ENCODE data around the gene BORCS8.

Gene BORCS8

GRCh38 chr19:19214159-19214490 lies 22.2 kb upstream of the BORCS8 start:
- no peak for DNase-seq (ENCODE audit: low read depth in 1 of 2, low spot score in 1 of 2)

- no peak for DNase-seq (ENCODE audit: low read depth in 1 of 2, low spot score in 1 of 2)
Measured at GRCh38 chr19:19213426-19214158, 21.6 kb upstream of the BORCS8 start.

- DNase-seq (ENCODE audit: low read depth in 1 of 2, low spot score in 1 of 2): no peak
Measured at GRCh38 chr19:19212916-19213315, 21.0 kb upstream of the BORCS8 start.

GRCh38 chr19:19211499-19212420 lies 19.8 kb upstream of the BORCS8 start, which contains the start of gene NCAN:
Gene NCAN (plus strand): TSS chr19:19211958. CDS start chr19:19216954, 4,996 bp downstream.
- DNase-seq (ENCODE audit: low read depth in 1 of 2, low spot score in 1 of 2): no peak

GRCh38 chr19:19209372-19209771 lies 17.4 kb upstream of the BORCS8 start:
- no peak for DNase-seq (ENCODE audit: low read depth in 1 of 2, low spot score in 1 of 2)

DNA sequence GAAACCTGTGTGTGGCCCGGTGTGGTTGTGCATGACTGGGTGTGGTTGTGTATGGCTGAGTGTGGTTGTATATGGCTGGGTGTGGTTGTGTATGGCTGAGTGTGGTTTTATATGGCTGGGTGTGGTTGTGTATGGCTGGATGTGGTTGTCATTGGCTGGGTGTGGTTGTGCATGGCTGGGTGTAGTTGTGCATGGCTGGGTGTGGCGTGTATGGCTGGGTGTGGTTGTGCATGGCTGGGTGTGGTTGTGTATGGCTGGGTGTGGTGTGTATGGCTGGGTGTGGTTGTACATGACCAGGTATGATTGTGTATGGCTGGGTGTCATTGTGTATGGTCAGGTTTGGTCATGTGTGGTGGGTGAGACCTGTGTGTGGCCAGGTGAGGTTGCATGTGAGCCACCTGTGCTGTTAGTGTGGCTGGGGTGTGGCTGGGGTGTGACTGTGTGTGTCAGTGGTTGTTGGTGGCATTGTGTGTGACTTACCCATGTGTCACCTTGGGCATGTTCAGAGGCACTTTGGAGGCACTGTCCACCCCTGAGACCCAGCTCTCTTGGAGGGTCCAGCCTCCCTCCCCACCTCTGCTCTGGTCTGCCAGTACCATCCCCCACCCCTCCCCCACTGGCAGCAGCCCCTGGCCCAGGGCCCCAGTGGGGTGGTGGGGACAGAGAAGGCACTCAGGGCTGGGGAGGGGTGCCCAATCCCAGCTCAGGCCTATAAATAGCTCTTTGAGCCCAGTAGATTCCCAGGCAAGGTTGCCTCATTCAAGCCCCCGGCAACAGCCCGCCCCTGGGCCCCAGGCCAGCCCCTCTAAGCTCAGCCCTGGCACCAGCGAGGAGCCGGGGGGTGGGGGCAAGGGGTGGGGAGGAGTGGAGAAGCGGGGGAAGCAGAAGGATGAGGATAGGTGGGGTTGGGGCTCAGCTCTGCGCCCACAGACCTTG lies 16.0 kb upstream of the BORCS8 start:
- DNase-seq (ENCODE audit: low read depth in 1 of 2, low spot score in 1 of 2): no peak

- DNase-seq (ENCODE audit: low read depth in 1 of 2, low spot score in 1 of 2): no peak
Measured at GRCh38 chr19:19206938-19207337, 15.0 kb upstream of the BORCS8 start.

GRCh38 chr19:19205416-19206410 lies 13.8 kb upstream of the BORCS8 start:
- no peak for DNase-seq (ENCODE audit: low read depth in 1 of 2, low spot score in 1 of 2)

GRCh38 chr19:19204181-19204580 lies 12.2 kb upstream of the BORCS8 start:
- DNase-seq (ENCODE audit: low read depth in 1 of 2, low spot score in 1 of 2): no peak

DNA sequence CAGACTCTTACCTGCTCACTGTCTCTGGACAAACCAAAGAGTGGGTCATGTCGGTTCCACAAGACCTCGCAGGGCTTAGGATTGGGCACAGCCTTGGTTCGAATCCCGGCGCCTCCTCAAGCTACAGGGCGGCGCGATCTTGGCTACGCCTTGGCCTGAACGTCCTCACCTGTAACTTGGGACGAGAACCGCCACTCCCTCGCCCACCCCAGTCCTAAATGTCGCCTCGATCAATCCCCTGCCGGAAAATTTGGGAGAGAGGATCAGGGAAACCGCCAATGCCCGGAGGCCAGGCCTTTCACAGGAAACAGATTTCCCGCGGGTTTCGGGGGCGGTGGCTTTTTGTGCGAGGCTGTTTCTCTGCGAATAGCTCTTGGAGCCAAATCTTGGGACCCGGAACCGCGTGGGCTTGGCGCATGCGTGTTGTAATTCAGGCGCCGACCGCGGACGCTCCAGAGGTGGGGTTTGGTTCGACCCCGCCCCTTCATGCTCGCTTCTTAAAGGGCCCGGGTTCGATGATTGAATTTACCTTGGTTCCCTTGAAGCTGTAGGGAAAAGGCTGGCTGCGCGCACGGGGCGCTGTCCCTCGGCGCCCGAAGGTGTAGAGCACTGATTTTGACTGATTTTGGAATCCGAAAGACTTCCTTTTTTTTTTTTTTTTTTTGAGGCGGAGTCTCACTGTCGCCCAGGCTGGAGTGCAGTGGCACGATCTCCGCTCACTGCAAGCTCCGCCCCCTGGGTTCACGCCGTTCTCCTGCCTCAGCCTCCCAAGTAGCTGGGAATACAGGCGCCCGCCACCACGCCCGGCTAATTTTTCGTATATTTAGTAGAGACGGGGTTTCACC lies 11.3 kb upstream of the BORCS8 start, which contains the start of gene NR2C2AP:
Gene NR2C2AP (minus strand): TSS at position 403 of the 845 bp plus-strand sequence. CDS start 354 bp downstream, at position 49.
- peak; percentile 83 to 90 for DNase-seq (ENCODE audit: low read depth in 1 of 2, low spot score in 1 of 2)

- DNase-seq (ENCODE audit: low read depth in 1 of 2, low spot score in 1 of 2): no peak
Measured at GRCh38 chr19:19202707-19203011, 10.7 kb upstream of the BORCS8 start.

DNA sequence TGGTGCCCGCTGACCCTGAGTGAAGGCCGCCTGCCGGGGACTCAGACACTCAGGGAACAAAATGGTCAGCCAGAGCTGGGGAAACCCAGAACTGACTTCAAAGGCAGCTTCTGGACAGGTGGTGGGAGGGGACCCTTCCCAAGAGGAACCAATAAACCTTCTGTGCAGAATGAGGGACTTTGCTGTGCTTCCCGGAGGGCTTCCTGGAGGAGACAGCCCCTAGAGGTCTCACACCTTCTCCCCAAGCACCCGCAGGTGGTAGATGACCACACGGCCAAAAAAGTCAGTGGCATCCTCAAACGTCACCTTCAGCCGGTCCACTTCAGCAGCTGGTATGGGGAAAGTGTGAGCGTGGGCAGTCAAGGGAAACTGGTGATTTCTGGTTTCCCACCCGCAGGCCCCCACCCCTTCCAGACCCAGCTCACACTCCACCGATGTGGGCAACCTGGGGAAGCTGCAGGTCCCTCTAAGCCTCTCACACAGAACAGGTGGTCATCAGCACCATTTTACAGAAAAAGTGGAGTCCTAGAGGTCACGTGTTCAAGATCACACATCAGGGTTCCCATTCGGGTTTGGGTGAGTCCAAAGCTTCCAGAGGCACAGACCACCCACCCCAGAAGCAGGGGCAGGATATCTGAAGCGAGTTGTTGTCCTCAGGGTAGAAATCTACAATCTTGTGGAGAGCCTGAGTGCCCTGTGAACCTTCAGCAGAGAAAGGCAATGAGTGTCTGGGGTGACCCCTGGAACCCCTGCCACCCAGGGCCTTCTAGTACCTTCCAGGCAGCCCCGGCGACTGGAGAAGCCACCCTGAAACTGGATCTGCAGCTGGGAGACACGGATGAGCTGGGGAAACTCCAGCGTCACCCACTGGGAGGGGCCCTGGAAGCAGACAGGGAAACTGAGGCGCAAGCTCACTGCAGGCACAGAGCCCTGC lies 10.0 kb upstream of the BORCS8 start:
- no peak for DNase-seq (ENCODE audit: low read depth in 1 of 2, low spot score in 1 of 2)

DNA sequence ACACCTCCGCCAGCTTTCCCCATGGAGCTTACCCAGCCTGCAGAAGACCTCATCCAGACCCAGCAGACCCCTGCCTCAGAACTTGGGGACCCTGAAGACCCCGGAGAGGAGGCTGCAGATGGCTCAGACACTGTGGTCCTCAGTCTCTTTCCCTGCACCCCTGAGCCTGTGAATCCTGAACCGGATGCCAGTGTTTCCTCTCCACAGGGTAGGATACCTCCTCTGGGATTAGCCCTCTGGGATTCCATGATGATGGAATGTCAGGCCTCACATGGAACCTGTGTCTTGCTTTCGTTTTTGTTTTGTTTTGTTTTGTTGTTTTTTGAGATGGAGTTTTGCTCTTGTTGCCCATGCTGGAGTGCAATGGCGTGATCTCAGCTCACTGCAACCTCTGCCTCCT lies 2.0 kb upstream of the BORCS8 start:
- DNase-seq (ENCODE audit: low read depth in 1 of 2, low spot score in 1 of 2): no peak

- no peak for DNase-seq (ENCODE audit: low read depth in 1 of 2, low spot score in 1 of 2)
Measured at GRCh38 chr19:19192910-19193423, 1.0 kb upstream of the BORCS8 start.

GRCh38 chr19:19191768-19192077 lies 229 bp downstream of the BORCS8 start:
- no peak for DNase-seq (ENCODE audit: low read depth in 1 of 2, low spot score in 1 of 2)

GRCh38 chr19:19186742-19187141 lies 5.2 kb downstream of the BORCS8 start:
- DNase-seq (ENCODE audit: low read depth in 1 of 2, low spot score in 1 of 2): no peak

DNA sequence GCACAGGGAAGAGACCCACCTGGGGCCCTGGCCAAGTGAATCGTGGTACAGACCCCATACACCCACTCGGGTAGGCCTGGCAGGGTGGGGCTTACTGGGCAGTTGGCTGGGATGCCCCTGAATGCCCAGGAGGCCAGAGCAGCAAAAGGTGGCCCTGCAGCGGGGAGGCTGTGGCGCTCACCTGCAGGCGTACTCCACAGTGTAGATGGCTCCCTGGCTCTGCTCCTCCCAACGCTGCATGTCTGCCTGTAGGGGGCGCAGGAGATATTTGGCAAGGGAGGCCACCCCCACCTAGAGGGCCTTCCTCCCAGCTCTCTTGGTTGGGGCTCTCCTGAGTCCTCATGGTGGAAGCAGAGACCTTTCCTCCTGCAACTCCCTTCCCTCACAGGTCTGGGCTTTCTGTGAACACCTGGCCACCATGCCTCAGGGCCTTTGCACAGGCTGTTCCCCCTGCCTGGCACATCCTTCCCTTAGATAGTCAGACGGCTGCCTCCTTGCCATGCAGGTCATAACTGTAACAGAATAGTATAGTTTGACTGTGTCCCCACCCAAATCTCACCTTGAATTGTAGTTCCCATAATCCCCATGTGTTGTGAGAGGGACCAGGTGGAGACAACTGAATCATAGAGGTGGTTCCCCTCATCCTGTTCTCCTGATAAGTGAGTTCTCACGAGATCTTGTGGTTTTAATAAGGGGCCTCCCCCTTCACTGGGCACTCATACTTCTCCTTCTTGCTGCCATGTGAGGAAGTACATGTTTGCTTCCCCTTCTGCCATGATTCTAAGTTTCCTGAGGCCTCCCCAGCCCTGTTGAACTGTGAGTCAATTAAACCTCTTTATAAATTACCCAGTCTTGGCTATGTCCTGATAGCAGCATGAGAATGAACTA lies 5.9 kb downstream of the BORCS8 start:
- peak; percentile 32 to 33 for DNase-seq (ENCODE audit: low read depth in 1 of 2, low spot score in 1 of 2)

Data from stimulated activated CD4-positive, alpha-beta T cell treated with anti-CD3 and anti-CD28 coated beads, Interleukin-15, amount 100 ng/mL, for 1 hour (primary cell).